WTC11 (cell line): ENCODE data around the gene MYMK. TPM values are rescaled to one million over a fixed set of nuclear protein-coding genes. Genes with fewer than 3 reads are reported as not detected.

ENCODE experiments used
- ATAC-seq: fragments of 200-7000 bp; cut with Tn5 transposase; 2 replicates; pipeline ENCODE4 v1.10.0; 2021; ENCODE audit warnings: mild to moderate bottlenecking, moderate library complexity
- CTCF ChIA-PET: fragments of 300-600 bp; sonication (Branson Sonifier 250); formaldehyde crosslinking; loops from one replicate; lab custom pipeline; 2021; ENCODE audit warnings: antibody characterized with exemption; lab: Charles Lee
- POLR2A ChIA-PET: fragments of 350-600 bp; sonication (Branson Sonifier 250); formaldehyde crosslinking; loops from one replicate; lab custom pipeline; 2021; ENCODE audit warnings: antibody characterized with exemption; lab: Charles Lee
- DNase-seq: peaks from one replicate; pipeline ENCODE4 v3.0.0; 2021; ENCODE audit warnings: low spot score
- H3K27ac Mint-ChIP-seq: 2 replicates; pipeline ENCODE4 v1.8.0; 2021; ENCODE audit warnings: mixed read lengths
- H3K27me3 Mint-ChIP-seq: 2 replicates; pipeline ENCODE4 v1.8.0; 2021; ENCODE audit warnings: low read depth, mild to moderate bottlenecking, moderate library complexity, mixed read lengths
- H3K36me3 Mint-ChIP-seq: 2 replicates; pipeline ENCODE4 v1.8.0; 2021; ENCODE audit warnings: mixed read lengths
- H3K4me1 Mint-ChIP-seq: 2 replicates; pipeline ENCODE4 v1.8.0; 2022; ENCODE audit warnings: mixed read lengths
- H3K4me3 Mint-ChIP-seq: 2 replicates; pipeline ENCODE4 v1.8.0; 2021; ENCODE audit warnings: mild to moderate bottlenecking, moderate library complexity, mixed read lengths
- H3K9me3 Mint-ChIP-seq: 2 replicates; pipeline ENCODE4 v1.8.0; 2021; ENCODE audit warnings: mixed read lengths
- ATF1 ChIP-seq: sonication (generic); formaldehyde crosslinking; IDR thresholded peaks from 2 replicates; pipeline ENCODE4 v1.8.1; 2023; ENCODE audit warnings: mild to moderate bottlenecking, moderate library complexity, missing genetic modification reagents
- ATF2 ChIP-seq: sonication (generic); formaldehyde crosslinking; IDR thresholded peaks from 2 replicates; pipeline ENCODE4 v1.8.1; 2022; ENCODE audit warnings: low read depth, missing genetic modification reagents, borderline replicate concordance
- ATF3 ChIP-seq: sonication (generic); formaldehyde crosslinking; conservative IDR thresholded peaks from 2 replicates; pipeline ENCODE4 v1.8.1; 2022; ENCODE audit warnings: mild to moderate bottlenecking, missing genetic modification reagents
- IRF1 ChIP-seq: sonication (generic); formaldehyde crosslinking; IDR thresholded peaks from 2 replicates; pipeline ENCODE4 v1.8.0; 2023; ENCODE audit warnings: missing genetic modification reagents
- JAZF1 ChIP-seq: fragments of 250-450 bp; sonication (Bioruptor Pico); IDR thresholded peaks from 2 replicates; pipeline ENCODE4 v1.9.0; 2021; ENCODE audit warnings: moderate library complexity, mild to moderate bottlenecking, inconsistent platforms
- JUN ChIP-seq: sonication (generic); formaldehyde crosslinking; IDR thresholded peaks from 2 replicates; pipeline ENCODE4 v1.8.0; 2023; ENCODE audit warnings: mild to moderate bottlenecking, missing genetic modification reagents
- NFYB ChIP-seq: sonication (generic); formaldehyde crosslinking; conservative IDR thresholded peaks from 2 replicates; pipeline ENCODE4 v1.8.0; 2022; ENCODE audit warnings: low read depth, missing genetic modification reagents
- NR2C2 ChIP-seq: sonication (generic); formaldehyde crosslinking; IDR thresholded peaks from 2 replicates; pipeline ENCODE4 v1.8.0; 2022; ENCODE audit warnings: mild to moderate bottlenecking, missing genetic modification reagents
- NR3C1 ChIP-seq: sonication (generic); formaldehyde crosslinking; conservative IDR thresholded peaks from 2 replicates; pipeline ENCODE4 v1.8.1; 2023; ENCODE audit warnings: low read depth, mild to moderate bottlenecking, missing genetic modification reagents
- RORB ChIP-seq: fragments of 250-450 bp; sonication (Bioruptor Pico); IDR thresholded peaks from 2 replicates; pipeline ENCODE4 v1.9.0; 2021; ENCODE audit warnings: mild to moderate bottlenecking
- SMAD3 ChIP-seq: sonication (generic); formaldehyde crosslinking; IDR thresholded peaks from 2 replicates; pipeline ENCODE4 v1.8.0; 2022; ENCODE audit warnings: missing genetic modification reagents, mild to moderate bottlenecking, borderline replicate concordance
- SOX15 ChIP-seq: fragments of 250-450 bp; sonication (Bioruptor Pico); IDR thresholded peaks from 2 replicates; pipeline ENCODE4 v1.9.0; 2021; ENCODE audit warnings: mild to moderate bottlenecking
- STAT6 ChIP-seq: sonication (generic); formaldehyde crosslinking; conservative IDR thresholded peaks from 2 replicates; pipeline ENCODE4 v1.8.1; 2023; ENCODE audit warnings: mild to moderate bottlenecking, low read depth, missing genetic modification reagents, moderate library complexity
- TP53 ChIP-seq: sonication (generic); formaldehyde crosslinking; IDR thresholded peaks from 2 replicates; pipeline ENCODE4 v1.8.1; 2023; ENCODE audit warnings: mild to moderate bottlenecking, missing genetic modification reagents
- USF1 ChIP-seq: sonication (generic); formaldehyde crosslinking; IDR thresholded peaks from 2 replicates; pipeline ENCODE4 v1.8.0; 2022; ENCODE audit warnings: mild to moderate bottlenecking, missing genetic modification reagents
- ZNF121 ChIP-seq: sonication (generic); formaldehyde crosslinking; IDR thresholded peaks from 2 replicates; pipeline ENCODE4 v1.8.0; 2023; ENCODE audit warnings: missing genetic modification reagents
- ZNF138 ChIP-seq: sonication (generic); formaldehyde crosslinking; conservative IDR thresholded peaks from 2 replicates; pipeline ENCODE4 v1.8.1; 2022; ENCODE audit warnings: mild to moderate bottlenecking, moderate library complexity, missing genetic modification reagents
- ZNF219 ChIP-seq: sonication (generic); formaldehyde crosslinking; IDR thresholded peaks from 2 replicates; pipeline ENCODE4 v1.8.0; 2023; ENCODE audit warnings: missing genetic modification reagents, mild to moderate bottlenecking, borderline replicate concordance
- ZNF232 ChIP-seq: sonication (generic); formaldehyde crosslinking; IDR thresholded peaks from 2 replicates; pipeline ENCODE4 v1.8.0; 2022; ENCODE audit warnings: mild to moderate bottlenecking, missing genetic modification reagents
- ZNF396 ChIP-seq: fragments of 250-450 bp; sonication (Bioruptor Pico); IDR thresholded peaks from 2 replicates; pipeline ENCODE4 v1.8.0; 2021; ENCODE audit warnings: mild to moderate bottlenecking, moderate library complexity, borderline replicate concordance
- ZNF425 ChIP-seq: fragments of 250-450 bp; sonication (Bioruptor Pico); conservative IDR thresholded peaks from 2 replicates; pipeline ENCODE4 v1.9.0; 2021; ENCODE audit warnings: mild to moderate bottlenecking
- total RNA-seq: library from RNA; stranded (reverse); gene quantifications from 3 replicates; pipeline ENCODE4 v1.2.3, GENCODE V29; 2021

Gene MYMK
- total RNA-seq, 1 experiment from 2014 or later = not detected

GRCh38 chr9:133518200-133518599 is 6.6 kb downstream of the MYMK start:
- POLR2A ChIA-PET = no interaction called here
- ATAC-seq (no peak), DNase-seq (no peak)
- H3K9me3 Mint-ChIP-seq = no peaks in the 10 kb centered on the region
- 0 out of 2 replicates have a peak, but pooled peaks cover 4% of the 10 kb centered on the region for H3K4me1 Mint-ChIP-seq
- no peaks in the 10 kb centered on the region for H3K27me3 Mint-ChIP-seq
- CTCF ChIA-PET = interaction anchor here (0.7 to 1.2 kb wide), 5 partner anchors 10 to 222 kb away, joined by 3 to 5 read pairs (median 3); partner anchors contain the start of gene ADAMTSL2
- no peak overlapping the region for H3K4me3 Mint-ChIP-seq
- no peak overlapping the region for H3K27ac Mint-ChIP-seq
- H3K36me3 Mint-ChIP-seq = no peaks in the 10 kb centered on the region
- no peak for TF ChIP-seq SOX15 (CRISPR knock-in tag)
- no peak for TF ChIP-seq JAZF1 (CRISPR knock-in tag)
- no peak for TF ChIP-seq ATF3
- no peak for TF ChIP-seq TP53 (CRISPR knock-in tag)
- TF ChIP-seq ZNF121 (CRISPR knock-in tag) = no peak
- no peak for TF ChIP-seq ATF1 (CRISPR knock-in tag)

- ATAC-seq = no peak
- no peak for DNase-seq
- Mint-ChIP-seq H3K4me3 (no peak overlapping the region), H3K36me3 (no peaks in the 10 kb centered on the region), H3K27me3 (no peaks in the 10 kb centered on the region), H3K9me3 (no peaks in the 10 kb centered on the region), H3K27ac (no peak overlapping the region), H3K4me1 (0 out of 2 replicates have a peak, but pooled peaks cover 4% of the 10 kb centered on the region)
- ChIA-PET POLR2A (no interaction called here), CTCF (interaction anchor here (0.7 to 1.2 kb wide), 7 partner anchors 10 to 222 kb away, joined by 3 to 5 read pairs (median 3); partner anchors contain the start of gene ADAMTSL2)
- no peak for TF ChIP-seq USF1 (CRISPR knock-in tag)
- TF ChIP-seq TP53 (CRISPR knock-in tag) = no peak
- TF ChIP-seq ZNF138 (CRISPR knock-in tag) = no peak
- no peak for TF ChIP-seq ATF2
- no peak for TF ChIP-seq RORB
- no peak for TF ChIP-seq ZNF425
- no peak for TF ChIP-seq STAT6 (CRISPR knock-in tag)
- TF ChIP-seq NR3C1 (CRISPR knock-in tag) = no peak
- no peak for TF ChIP-seq SMAD3
- TF ChIP-seq NFYB (CRISPR knock-in tag) = no peak
- TF ChIP-seq ZNF219 = no peak
- TF ChIP-seq JUN (CRISPR knock-in tag) = no peak
- no peak for TF ChIP-seq IRF1 (CRISPR knock-in tag)
- no peak for TF ChIP-seq ZNF232 (CRISPR knock-in tag)
- no peak for TF ChIP-seq NR2C2 (CRISPR knock-in tag)
- no peak for TF ChIP-seq ZNF396 (CRISPR knock-in tag)
Measured at GRCh38 chr9:133517711-133518110, 7.0 kb downstream of the MYMK start.
